SK-N-DZ (cell line): ENCODE results near the gene NCDN.

Source experiments
- DNase-seq: peaks from one replicate; pipeline ENCODE4 v3.0.0-alpha.2; 2015; ENCODE audit warnings: low spot score

Gene NCDN

GRCh38 chr1:35590476-35591040 lies 33.0 kb downstream of the NCDN start:
- no peak for DNase-seq

- no peak for DNase-seq
Measured at GRCh38 chr1:35591211-35591610, 33.6 kb downstream of the NCDN start.

- DNase-seq: no peak
Measured at GRCh38 chr1:35592991-35593769, 35.6 kb downstream of the NCDN start.

- DNase-seq: no peak
Measured at GRCh38 chr1:35594005-35594760, 36.6 kb downstream of the NCDN start.

- no peak for DNase-seq
Measured at GRCh38 chr1:35595684-35596083, 38.1 kb downstream of the NCDN start.

- no peak for DNase-seq
Measured at GRCh38 chr1:35597870-35598269, 40.3 kb downstream of the NCDN start.

- no peak for DNase-seq
Measured at GRCh38 chr1:35598895-35599294, 41.3 kb downstream of the NCDN start.

GRCh38 chr1:35599411-35599810 lies 41.8 kb downstream of the NCDN start:
- no peak for DNase-seq

- DNase-seq: no peak
Measured at GRCh38 chr1:35600593-35600992, 43.0 kb downstream of the NCDN start.

- no peak for DNase-seq
Measured at GRCh38 chr1:35603468-35603867, 45.9 kb downstream of the NCDN start.

GRCh38 chr1:35603941-35604340 lies 46.3 kb downstream of the NCDN start:
- no peak for DNase-seq

- DNase-seq: no peak
Measured at GRCh38 chr1:35605071-35605866, 47.7 kb downstream of the NCDN start.

- no peak for DNase-seq
Measured at GRCh38 chr1:35605867-35606182, 48.2 kb downstream of the NCDN start.

- no peak for DNase-seq
Measured at GRCh38 chr1:35611655-35612054, 54.1 kb downstream of the NCDN start.

- no peak for DNase-seq
Measured at GRCh38 chr1:35615440-35615839, 57.8 kb downstream of the NCDN start.
